AG08396 (cell line): ENCODE measurements around the gene SLC22A9.
"Not testable (repeated sequence)": the region's sequence is repeated elsewhere in the genome, so short reads cannot be mapped to it uniquely, and the experiment has no call there.

Experiments
- DNase-seq: peaks from one replicate; pipeline ENCODE4 v3.0.0; 2012; ENCODE audit warnings: low spot score, mixed read lengths

Gene SLC22A9

GRCh38 chr11:63369165-63369970, at the start of gene SLC22A9:
SLC22A9 (plus strand) TSS chr11:63369785; CDS start chr11:63370057, 272 bp downstream.
- no peak for DNase-seq

DNA sequence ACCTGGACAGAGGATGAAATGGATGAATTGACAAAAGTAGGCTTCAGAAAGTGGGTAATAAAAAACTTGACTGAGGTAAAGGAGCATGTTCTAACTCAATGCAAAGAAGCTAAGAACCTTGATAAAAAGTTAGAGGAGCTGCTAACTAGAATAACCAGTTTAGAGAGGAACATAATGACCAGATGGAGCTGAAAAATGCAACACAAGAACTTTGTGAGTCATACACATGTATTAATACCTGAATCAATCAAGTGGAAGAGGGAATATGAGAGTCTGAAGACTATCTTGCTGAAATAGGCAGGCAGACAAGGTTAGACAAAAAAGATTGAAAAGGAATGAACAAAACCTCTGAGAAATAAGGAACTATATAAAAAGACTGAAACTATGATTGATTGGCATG, 47.9 kb upstream of the SLC22A9 start:
- DNase-seq: no peak

GRCh38 chr11:63335089-63335488, 34.5 kb upstream of the SLC22A9 start:
- not testable (repeated sequence) for DNase-seq

GRCh38 chr11:63337070-63337469, 32.5 kb upstream of the SLC22A9 start:
- DNase-seq: no peak

DNA sequence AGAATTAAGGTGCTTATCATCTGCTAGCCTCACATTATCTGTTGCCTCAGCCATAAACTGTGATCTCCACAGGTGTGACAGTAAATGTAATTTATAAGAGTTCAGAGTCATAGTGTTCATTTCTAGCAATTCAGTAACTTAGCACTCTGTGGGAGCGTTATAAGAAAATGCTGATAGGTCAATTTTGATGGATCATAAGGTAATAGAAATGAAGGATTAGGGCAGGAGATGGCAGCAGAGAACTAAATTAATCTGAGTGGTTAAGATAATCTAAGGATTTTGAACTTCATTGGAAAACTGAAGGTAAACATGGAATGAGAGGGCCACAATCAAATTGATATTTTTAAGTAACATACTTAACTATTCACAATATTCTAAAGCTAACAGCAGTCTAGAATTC, 26.5 kb upstream of the SLC22A9 start:
- DNase-seq: no peak

DNA sequence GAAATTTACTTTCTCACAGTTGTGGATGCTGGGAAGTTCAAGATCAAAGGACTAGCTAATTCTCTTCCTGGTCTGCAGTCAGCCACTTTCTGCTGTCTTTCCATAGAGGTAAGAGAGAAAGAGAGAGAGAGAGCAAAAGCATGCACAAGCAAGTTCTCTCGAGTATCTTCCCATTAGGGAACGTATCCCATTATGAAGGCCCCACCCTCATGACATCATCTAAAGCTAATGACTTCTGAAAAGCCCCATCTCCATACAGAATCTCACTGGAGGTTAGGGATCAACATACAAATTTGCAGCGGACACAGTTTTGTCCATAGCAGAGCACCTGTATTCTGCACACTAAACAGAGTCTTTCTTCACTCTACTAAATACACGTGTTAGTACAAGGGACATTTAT, 17.4 kb upstream of the SLC22A9 start:
- no peak for DNase-seq

DNA sequence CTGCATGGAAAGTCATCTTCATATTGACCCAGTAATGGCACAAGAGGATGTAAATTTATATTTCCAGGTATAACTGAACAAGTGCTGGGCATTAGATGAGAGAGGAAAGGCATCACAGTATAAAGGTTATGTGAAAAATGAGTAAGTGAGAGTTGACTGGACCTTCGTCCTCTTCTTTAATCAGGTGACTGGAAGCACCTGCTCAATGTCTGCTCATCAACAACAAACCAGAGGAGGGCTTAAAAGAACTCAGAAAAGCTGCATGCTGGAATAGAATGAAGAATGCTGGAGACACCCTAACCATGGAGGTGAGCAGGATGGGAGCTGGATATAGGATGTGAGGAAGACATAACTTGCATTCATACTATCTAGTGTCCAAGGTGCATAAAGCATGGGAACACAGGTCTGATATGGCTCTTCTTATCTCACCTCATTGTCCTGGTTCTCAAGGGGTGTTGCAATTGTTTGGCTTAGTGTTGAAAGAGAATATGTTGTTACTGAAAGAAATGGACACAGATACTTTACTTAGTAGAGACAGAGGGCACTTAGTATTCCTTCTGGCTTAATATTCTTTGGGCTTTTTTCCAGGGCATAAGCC, 7.3 kb upstream of the SLC22A9 start:
- DNase-seq: no peak

GRCh38 chr11:63369971-63370588, 495 bp downstream of the SLC22A9 start:
- no peak for DNase-seq

GRCh38 chr11:63371396-63371795, 1.8 kb downstream of the SLC22A9 start:
- DNase-seq: no peak

DNA sequence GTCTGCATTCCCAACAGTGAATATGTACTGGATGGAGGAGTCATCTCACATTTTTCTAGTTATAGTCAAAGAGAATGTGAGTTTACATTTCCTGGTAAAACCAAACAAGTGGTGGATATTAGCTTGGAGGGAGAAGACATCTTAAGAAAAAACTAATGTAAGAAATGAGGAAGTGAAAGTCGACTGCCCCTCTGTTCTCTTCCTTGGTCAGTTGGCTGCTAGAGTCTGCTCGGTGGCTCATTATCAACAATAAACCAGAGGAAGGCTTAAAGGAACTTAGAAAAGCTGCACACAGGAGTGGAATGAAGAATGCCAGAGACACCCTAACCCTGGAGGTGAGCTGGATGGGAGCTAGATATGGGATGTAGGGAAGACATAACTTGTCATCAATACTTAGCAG, 5.8 kb downstream of the SLC22A9 start:
- no peak for DNase-seq

- DNase-seq: no peak
These were observed 10.5 kb downstream of the SLC22A9 start for GRCh38 chr11:63380130-63380529.

GRCh38 chr11:63395697-63396096, 26.1 kb downstream of the SLC22A9 start:
- no peak for DNase-seq

GRCh38 chr11:63404161-63404935, 34.8 kb downstream of the SLC22A9 start:
- no peak for DNase-seq

DNA sequence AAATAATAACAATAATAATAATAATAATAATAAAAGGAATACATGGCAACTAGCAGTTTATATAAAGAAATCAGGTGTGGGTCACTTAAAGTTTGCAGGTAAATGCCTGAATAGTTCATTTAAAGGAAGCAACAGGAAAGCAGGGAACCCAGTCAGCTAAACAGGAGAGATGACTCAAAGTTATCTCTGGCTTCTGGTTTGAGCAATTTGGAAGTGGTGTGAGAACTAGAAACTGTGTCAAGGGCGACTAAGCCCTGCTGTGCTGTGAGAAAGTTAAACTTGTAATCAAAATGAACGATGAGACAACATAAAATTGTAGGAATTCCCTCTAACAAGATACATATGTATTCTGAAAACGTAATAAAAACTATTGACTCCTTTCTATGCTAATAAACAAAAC, 35.5 kb downstream of the SLC22A9 start:
- DNase-seq: no peak

DNA sequence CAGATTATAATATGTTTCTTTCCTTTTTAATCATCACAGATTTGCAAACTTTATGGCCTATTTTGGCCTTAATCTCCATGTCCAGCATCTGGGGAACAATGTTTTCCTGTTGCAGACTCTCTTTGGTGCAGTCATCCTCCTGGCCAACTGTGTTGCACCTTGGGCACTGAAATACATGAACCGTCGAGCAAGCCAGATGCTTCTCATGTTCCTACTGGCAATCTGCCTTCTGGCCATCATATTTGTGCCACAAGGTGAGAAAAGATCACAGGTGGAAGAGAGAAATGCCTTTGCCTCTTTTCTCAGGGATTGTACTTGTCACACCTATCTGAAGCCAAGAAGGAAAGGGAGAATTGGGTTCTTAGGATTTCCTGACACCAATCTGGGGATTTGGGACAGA, 36.9 kb downstream of the SLC22A9 start:
- no peak for DNase-seq

- no peak for DNase-seq
These were observed 47.7 kb downstream of the SLC22A9 start for GRCh38 chr11:63417174-63417852.

DNA sequence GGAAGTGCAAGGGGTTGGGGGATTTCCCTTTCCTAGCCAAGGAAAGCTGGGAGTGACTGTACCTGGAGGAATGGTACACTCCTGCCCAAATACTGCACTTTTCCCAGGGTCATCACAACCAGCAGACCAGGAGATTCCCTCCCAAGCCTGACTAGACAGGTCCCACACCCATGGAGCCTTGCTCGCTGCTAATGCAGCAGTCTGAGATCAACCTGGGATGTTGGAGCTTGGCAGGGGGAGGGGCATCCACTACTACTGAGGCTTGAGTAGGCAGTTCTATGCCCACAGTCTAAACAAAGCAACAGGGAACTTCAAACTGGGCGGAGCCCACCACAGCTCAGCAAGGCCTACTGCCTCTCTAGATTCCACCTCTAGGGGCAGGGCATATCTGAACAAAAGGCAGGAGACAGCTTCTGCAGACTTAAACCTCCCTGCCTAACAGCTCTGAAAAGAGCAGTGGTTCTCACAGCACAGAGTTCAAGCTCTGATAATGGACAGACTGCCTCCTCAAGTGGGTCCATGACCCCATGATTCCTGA, 58.5 kb downstream of the SLC22A9 start:
- DNase-seq: no peak

DNA sequence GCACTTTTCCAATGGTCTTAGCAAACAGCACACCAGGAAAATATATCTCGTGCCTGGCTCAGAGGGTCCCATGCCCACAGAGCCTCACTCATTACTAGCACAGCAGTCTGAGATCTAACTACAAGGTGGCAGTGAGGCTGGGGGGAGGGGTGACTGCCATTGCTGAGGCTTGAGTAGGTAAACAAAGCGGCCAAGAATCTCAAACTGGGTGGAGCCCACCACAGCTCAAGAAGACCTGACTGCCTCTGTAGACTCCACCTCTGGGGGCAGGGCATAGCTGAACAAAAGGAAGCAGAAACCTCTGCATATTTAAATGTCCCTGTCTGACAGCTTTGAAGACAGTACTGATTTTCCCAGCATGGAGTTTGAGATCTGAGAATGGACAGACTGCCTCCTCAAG, 61.1 kb downstream of the SLC22A9 start:
- not testable (repeated sequence) for DNase-seq

- DNase-seq: not testable (repeated sequence)
These were observed 65.8 kb downstream of the SLC22A9 start for GRCh38 chr11:63435351-63435750.

- DNase-seq: not testable (repeated sequence)
These were observed 66.2 kb downstream of the SLC22A9 start for GRCh38 chr11:63435831-63436230.

DNA sequence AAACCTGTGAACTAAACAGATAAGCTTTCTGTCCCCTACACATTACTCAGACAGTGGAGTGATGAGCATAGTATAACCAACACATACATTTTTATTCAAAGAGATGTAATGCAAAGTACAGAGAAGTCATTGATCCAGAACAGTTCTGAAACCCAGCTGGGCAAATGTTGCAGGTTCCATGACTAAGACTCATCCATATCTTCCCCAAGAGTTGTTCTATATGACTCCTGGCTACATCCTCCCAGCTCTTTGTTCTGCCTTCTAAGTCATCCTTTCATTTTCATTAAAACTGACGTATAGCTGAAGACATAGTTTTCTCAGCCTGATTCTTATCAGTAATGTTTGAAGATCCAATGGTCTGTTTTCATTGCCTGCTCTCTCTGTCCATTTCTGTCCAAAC, 74.1 kb downstream of the SLC22A9 start:
- DNase-seq: no peak

DNA sequence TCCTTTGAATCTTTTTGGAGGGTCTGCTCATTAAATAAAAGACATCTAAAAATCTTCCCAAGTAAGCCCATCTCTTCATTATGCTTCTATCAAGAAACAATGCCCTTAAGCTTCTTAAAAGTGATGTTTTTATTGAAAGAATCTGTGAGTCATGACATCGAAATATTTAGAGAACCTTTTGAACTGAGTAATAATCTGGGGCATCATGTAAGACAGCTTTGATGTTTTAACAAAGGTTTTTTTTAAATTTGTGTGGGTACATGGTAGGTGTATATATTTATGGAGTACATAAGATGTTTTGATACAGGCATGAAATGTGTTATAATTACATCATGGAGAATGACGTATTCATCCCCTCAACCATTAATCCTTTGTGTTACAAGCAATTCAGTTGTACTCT, 74.6 kb downstream of the SLC22A9 start:
- no peak for DNase-seq
